Pancreas (tissue), 10 donors: ENCODE data around the gene MACROH2A1. TPM values are rescaled to one million over a fixed set of nuclear protein-coding genes. Genes with fewer than 3 reads are reported as not detected.

Experiments used
- ATAC-seq, 4 donors: fragments of 200-7000 bp; cut with Tn5 transposase; one replicate each; pipeline versions ENCODE4 v1.8.0 to v1.9.1; 2020; ENCODE audit warnings: mild to moderate bottlenecking in 4 of 4, moderate library complexity in 4 of 4
- DNase-seq, 6 donors: peaks; one replicate each; pipeline ENCODE4 v3.0.0-alpha.2; 2020
- FAIRE-seq: peaks from 2 replicates; lab custom pipeline; 2012; peaks lifted over from hg19 to GRCh38; lab: Jason Lieb, UNC
- H3K27ac ChIP-seq, 4 donors: fragments of 200-600 bp; sonication (generic); 1 replicate in 3 of 4; 2 replicates in 1 of 4; pipeline versions ENCODE4 v1.5.0 to v1.8.0; 2020
- H3K27me3 ChIP-seq, 4 donors: fragments of 200-600 bp; one replicate each; pipeline ENCODE4 v1.8.0; 2021
- H3K36me3 ChIP-seq, 3 donors: fragments of 200-600 bp; sonication (generic) in 1 of 3; one replicate each; pipeline versions ENCODE4 v1.5.0 to v1.8.0; 2020 to 2021
- H3K4me1 ChIP-seq, 3 donors: fragments of 200-600 bp; one replicate each; pipeline ENCODE4 v1.8.0; 2021
- H3K4me3 ChIP-seq, 4 donors: fragments of 200-600 bp; sonication (generic) in 2 of 4; one replicate each; pipeline versions ENCODE4 v1.5.0 to v1.8.0; 2020 to 2021
- H3K9me3 ChIP-seq, 4 donors: fragments of 200-600 bp; one replicate each; pipeline ENCODE4 v1.8.0; 2021
- CTCF ChIP-seq, 4 donors: fragments of 200-600 bp; sonication (generic) in 3 of 4; IDR thresholded peaks; one replicate each; pipeline versions ENCODE4 v1.5.0 to v1.8.0; 2021; ENCODE audit warnings: antibody characterized with exemption in 4 of 4
- WGBS, 2 donors: extraction: QIAGEN DNeasy Blood & Tissue Kit; methylation state at CpG; one replicate each; pipeline ENCODE4 v1.1.7; 2013; 5-methylcytosine and 5-hydroxymethylcytosine counted together
- intact Hi-C, 3 donors: fragments of 100-400 bp; cut with DNase I; formaldehyde crosslinking; loops; one replicate each; pipeline versions ENCODE4 v1.11.1 to v1.14.2; 2022
- polyA plus RNA-seq, 2 donors: library from polyadenylated mRNA; stranded (reverse); fragments of 200-250 nt; gene quantifications; one replicate each; pipeline ENCODE4 v1.2.3, GENCODE V29; 2013
- total RNA-seq, 6 donors: library from RNA; stranded (reverse); fragmentation: NEBNext Ultra II Directional in 4 of 6; extraction: Animal tissue kit (Norgen Biotek cat#: 25700) in 4 of 6; gene quantifications; one replicate each; pipeline versions ENCODE4 v1.2.1 to v1.2.4, GENCODE V29; 2021 to 2023
- donor health status: healthy with polysubstance abuse.
- donor health status: DM: no; HTN: no; CAD: no; lungs with moderate emphysema.
- donor health status: DM: no; HTN: no; CAD: no.
- donor health status: control.
- donor health status: control.
- donor health status: Bipolar disorder and iron deficiency.
- donor health status: DM: yes; HTN: yes; CAD: no.
- donor health status: DM: no; HTN: no; CAD: no.
- donor health status: DM: no; HTN: no; CAD: no.
- donor health status: DM: yes; HTN: yes; CAD: no.

MACROH2A1 gene
- total and polyA plus RNA-seq, 8 donors = 25.7 to 72.1 (median 43.7) TPM

DNA sequence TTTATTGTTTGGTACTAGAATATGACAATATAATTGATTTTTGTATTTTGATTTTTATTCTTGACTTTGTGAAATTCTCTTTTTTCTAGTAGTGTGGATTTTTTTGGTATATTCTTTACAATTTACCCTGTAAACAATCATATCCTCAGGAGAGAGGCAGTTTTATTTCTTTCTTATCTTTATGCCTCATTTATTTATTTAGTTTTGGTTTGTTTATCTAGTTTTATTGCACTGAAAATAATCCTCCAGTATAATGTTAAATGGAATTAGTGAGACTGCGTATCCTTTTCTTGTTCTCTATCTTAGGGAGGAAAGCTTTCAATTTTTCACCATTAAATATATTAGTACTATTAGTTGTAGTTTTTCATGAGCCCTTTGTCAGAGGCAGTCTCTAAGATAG, 109.4 kb downstream of the MACROH2A1 start:
- ATAC-seq = no peak
- Histone ChIP-seq H3K4me1 (no peaks in the 10 kb centered on the region), H3K9me3 (peaks cover 0 to 3% (median 0%) of the 10 kb centered on the region in 4 donors), H3K27ac (no peak overlapping the region), H3K4me3 (no peak overlapping the region), H3K36me3 (no peaks in the 10 kb centered on the region), H3K27me3 (peaks cover 0 to 10% (median 4%) of the 10 kb centered on the region in 4 donors)
- WGBS, 2 donors = 85 to 98% methylated on average over 1 of the region's 1 CpG
- no peak for FAIRE-seq
- DNase-seq = no peak
- TF ChIP-seq CTCF (IDR thresholded peaks at IDR 0.05) = no peak
- intact Hi-C loops = no loop called here

DNA sequence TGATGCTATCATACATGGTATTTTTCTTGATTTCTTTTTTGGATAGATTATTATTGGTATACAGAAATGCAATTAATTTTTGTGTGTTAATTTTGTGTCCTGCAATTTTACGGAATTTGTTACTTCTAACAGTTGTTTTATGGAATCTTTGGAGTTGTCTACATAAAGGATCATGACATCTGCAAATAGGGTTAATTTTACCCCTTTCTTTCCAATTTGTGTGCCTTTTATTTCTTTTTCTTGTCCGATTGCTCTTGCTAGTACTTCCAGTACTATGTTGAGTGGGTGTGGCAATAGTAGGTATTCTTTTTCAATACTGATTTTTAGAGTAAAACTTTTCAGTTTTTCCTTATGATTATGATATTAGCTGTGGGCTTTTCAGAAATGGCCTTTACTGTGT, 111.5 kb downstream of the MACROH2A1 start:
- DNase-seq (no peak), FAIRE-seq (no peak), ATAC-seq (no peak)
- Histone ChIP-seq H3K36me3 (no peaks in the 10 kb centered on the region), H3K27ac (no peak overlapping the region), H3K9me3 (peaks cover 0 to 3% (median 0%) of the 10 kb centered on the region in 4 donors), H3K4me3 (no peak overlapping the region), H3K27me3 (peaks cover 0 to 5% (median 1%) of the 10 kb centered on the region in 4 donors), H3K4me1 (no peaks in the 10 kb centered on the region)
- WGBS, 2 donors = 42 to 72% methylated on average over 2 of the region's 2 CpGs
- TF ChIP-seq CTCF (IDR thresholded peaks at IDR 0.05) = no peak
- intact Hi-C loops = no loop called here

Other genes with a start within 250 kb of the MACROH2A1 start
- gene DCANP1, start 48.1 kb upstream of the MACROH2A1 start, total RNA-seq = not detected
- gene DCANP1, start 48.1 kb upstream of the MACROH2A1 start, polyA plus RNA-seq = not detected
- under 1 TPM in 2 of 6 donors, not detected in 4; 0.12 to 0.21 TPM for gene TIFAB, start 53.1 kb upstream of the MACROH2A1 start, total RNA-seq
- gene TIFAB, start 53.1 kb upstream of the MACROH2A1 start, polyA plus RNA-seq = not detected
- not detected for gene NEUROG1, start 136.7 kb upstream of the MACROH2A1 start, total RNA-seq
- gene NEUROG1, start 136.7 kb upstream of the MACROH2A1 start, polyA plus RNA-seq = not detected
- 10 to 100 TPM in 2 of 6 donors, 1 to 10 TPM in 3, under 1 TPM in 1; 0.93 to 19.6 (median 2.4) TPM for gene CXCL14, start 179.8 kb upstream of the MACROH2A1 start, total RNA-seq
- gene CXCL14, start 179.8 kb upstream of the MACROH2A1 start, polyA plus RNA-seq = 1 to 10 TPM; 5.9 to 9.5 TPM